SKM-1 (cell line): ENCODE results near the gene FADS6.

Experiments used
- DNase-seq: peaks from one replicate; lab custom pipeline; 2025; ENCODE audit not compliant: unreplicated experiment; lab: John Stamatoyannopoulos, UW

FADS6 gene

DNA sequence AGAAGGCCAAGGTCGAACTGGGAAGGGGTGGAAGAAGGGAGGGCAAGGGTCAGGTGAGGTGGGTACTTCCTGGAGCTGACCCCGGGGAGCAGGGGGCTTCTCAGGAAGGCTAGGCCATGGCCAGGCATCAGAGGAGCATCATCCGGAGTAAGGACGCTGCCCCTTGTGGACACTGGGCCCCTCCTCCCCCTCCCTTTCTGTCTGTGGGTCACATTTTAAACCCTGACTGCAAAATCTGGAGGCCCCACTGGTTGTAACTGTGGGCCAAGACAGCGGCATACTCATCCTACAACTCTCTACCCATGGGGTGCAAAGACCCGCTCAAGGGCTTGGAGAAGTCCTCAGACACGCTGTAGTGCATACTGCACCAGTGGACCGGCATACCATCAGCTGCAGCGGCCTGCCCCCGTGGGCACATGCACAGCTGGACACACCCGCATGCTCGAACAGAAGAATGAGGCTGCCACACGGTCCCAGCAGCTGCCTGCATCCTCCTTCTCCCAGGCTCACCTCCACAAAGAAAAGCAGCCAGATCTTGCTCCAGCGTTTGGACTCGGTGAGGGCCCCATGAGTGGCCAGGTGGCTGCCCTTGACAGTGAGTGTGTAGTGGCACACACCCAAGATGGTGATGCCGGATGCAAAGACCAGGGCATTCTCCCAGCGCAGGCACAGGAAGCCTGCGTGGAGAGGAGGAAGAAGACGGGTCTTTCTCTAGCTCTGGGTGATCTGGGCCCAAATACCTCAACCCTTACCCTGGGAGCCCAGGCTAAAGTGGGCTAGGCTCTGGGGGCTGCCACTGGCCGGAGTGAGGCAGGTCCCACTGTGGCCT is 1.2 kb downstream of the FADS6 start:
- no peak for DNase-seq

DNA sequence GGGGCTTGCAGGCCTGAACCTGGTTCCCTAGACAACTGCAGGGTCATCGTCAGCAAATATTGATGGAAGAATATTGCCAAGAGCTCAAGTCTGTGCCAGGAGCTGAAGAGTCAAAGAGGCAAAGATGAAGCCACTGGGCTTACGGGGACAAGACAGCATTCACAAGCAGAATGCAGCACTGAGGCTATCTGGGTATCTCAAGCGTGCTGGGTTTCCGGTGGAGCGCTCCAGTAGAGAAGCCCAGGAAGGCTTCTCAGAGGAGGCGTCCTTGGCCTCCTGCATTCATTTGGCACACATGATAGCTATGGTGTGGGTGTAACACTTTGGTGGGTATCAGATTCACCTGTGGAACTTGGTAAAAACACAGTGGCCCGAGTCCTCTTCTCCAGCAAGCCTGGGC is 2.9 kb downstream of the FADS6 start:
- DNase-seq, result no peak

DNA sequence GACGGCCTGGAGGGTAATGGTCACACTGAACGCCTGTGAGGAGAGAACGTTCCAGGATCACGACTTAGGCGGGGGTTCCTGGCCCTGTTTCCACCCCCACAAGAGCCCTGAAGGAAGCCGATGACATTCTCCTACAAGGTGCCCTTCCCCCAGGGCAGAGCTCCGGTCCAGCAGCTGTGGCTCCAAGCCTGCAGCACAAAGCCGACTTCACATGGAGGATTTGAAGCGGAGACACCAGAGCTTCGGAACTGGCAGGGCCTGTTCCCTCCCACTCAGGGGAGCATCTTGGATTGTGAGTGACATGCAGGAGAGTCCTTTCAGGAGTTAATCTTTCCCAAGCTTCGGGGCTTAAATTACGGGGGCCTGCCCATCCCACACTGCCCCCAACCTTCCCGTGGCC is 5.0 kb downstream of the FADS6 start:
- DNase-seq, result no peak

DNA sequence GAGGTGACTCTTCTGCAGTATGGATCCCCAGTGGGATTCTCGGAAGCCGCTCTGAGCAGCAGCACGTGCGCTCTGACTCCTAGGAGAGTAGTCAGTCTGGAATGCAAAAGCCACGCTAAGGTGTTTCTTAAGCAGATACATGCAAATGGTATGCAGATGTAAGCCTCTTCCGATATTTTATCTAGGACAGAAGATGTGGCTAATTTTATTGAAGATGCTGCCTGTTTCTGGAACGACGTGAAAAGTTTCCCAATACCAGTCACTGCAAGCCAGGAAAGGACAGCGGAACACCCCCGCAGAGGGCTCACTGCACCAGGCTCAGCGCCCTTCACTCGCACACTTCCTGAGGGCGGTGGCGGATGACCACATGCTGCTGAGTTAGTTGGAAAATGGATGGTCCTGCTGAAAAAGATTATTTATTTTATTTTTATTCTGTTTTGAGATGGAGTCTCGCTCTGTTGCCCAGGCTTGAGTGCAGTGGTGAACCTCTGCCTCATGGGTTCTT is 10.1 kb downstream of the FADS6 start:
- no peak for DNase-seq

DNA sequence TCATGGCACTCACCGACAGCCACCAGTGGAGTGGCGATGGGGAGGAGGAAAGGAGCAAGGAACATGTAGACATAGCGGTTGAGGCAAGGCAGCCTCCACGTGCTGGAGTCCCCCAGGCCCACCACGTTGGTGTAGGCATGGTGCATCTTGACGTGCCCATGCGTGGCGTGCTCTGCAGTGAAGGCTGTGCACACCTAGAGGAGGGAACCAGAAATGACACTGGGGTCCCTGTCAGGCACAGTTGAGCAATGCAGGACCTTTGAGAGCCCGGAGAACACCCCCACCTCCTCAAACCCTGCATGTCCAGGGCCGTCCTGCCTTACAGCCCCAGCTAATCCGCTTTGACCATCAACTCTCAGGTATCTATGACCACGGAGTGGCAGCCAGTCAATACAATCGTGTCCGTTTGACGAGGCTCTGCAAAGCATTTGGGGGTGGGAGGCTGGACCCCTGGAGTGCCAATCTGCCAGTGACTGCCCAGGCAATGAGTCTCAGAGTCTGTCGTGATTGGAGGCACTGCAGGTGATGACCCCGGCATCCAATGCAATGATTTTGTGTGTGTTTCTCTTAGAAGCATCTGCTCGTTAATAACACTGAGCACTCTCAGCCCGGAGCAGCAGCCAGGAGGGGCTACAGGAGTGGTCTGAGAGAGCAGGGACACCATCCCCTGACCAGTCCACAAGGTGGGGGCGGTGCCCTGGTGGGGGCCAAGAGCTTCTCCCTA is 10.8 kb downstream of the FADS6 start:
- no peak for DNase-seq

DNA sequence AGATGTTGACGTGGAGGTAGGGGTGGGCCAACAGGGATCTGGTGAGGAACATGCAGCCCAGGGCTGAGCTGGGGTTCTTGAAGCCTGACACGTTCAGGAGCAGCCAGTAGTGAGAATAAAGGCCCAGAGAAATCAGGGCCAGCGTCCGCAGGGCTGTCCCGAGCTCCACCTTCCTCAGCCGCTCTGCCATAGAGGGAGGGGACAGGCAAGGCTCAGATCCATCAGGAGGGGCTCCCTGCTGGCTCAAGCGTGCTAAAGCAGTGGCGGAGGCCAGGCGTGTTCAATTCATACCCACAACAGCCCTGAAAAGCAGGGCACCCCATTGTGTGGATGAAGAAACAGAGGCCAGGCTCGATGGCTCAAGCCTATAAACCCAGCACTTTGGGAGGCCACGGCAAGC is 12.4 kb downstream of the FADS6 start:
- DNase-seq, result no peak

DNA sequence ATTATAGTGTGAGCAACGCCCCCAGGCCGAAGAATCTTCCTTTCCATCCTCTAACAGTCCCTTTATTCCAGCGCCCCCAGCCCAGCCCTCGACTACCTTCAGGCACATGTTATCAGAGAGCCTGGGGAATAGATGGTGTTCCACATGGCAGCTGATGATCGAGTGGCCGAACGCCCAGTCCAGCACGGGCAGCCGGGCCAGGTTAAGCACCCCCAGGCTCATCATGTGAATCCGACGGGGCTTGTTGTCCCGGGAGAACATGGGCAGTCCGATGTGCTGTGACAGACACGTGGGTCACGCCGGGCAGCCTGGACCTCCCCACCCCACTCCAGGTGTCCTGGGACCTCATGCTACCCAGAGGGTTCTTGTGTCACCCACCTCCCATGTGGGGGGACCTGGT is 14.1 kb downstream of the FADS6 start:
- no peak for DNase-seq

DNA sequence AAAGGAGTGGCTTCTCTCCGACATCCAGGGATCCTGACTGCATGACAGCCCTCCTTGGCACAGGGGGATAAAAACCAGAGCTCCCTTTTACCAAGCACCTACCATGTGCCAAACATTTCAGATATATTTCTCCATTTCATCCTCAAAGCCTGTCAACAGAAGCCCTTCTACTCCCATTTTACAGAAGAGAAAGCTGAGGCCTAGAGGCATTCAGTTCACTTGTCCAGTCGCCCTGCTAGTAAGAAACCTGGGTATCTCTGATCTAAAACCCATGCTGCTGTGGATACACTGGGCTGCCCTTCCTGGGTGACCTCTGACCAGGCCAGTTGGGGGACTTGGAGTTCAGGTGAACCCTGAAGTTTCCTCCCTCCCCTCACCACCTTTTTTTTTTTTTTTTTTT is 14.8 kb downstream of the FADS6 start:
- no peak for DNase-seq

DNA sequence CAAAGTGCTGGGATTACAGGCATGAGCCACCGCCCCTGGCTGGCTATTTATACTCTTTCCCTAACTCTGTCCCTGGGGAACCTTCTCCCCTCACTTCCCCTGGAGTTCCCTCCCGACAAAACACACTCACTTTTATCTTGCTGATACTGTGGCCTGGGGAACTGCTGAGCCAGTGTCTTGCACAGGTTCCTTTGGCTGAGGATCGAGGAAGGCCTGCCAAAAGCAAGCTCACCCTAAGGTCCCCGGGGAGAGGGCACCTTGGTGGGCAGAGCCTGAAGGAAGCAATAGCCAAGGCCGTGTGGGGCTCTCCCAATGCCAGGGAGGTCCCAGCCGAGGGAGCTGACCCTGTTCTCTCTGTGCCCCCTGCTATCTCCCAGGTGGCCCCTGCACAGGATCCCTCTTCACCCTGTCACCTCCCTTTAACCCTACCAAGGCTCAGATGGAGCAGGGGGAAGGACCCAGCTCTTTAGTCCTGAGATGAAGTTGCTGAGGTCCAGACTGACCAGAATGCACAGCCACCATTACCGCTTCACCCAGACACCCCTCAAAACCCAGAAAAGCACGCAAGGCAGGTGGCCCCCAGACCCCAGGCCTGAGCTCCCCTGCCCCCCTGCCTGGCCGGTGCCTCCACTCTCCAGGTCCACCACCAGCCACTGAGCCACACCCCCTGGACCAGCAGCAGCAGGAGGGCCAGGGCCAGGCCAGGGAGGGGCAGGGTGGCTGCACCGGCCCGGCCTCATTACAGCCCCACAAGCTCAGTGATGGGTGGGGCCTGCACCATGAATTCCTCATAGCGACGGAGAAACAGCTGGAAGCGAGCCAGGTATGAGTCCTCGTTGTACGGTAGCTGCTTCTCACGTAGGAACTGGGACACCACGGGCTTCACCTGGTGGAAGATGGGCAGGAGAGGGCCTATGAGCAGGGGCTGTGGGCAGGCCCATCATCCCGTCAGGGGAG is 15.6 kb downstream of the FADS6 start:
- no peak for DNase-seq

DNA sequence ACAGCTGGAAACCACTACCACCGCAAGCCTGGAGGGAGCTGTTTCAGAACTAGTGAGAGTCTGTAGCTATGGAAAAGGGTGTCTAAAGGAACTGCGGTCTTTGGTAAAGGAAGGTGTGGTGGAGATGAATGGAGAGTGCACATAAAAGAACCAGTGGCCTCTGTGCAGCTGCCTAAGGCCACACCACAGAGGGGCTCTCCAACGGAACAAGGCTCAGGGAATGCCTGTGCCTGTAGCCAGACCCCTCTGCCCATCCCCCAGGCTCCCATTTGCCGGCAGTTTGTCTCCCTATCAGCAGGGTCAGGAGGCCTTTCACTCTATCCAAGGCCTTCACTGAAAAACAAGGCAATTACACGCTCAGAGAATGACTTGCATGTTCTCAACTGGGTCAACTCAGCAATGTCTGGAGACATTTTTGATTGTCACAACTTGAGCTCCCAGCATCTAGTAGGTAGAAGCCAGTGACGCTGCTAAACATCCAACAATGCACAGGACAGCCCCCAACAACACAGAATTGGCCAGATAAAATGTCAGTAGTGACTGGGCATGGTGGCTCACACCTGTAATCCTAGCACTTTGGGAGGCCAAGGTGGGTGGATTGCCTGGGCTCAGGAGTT is 17.3 kb downstream of the FADS6 start:
- no peak for DNase-seq

DNA sequence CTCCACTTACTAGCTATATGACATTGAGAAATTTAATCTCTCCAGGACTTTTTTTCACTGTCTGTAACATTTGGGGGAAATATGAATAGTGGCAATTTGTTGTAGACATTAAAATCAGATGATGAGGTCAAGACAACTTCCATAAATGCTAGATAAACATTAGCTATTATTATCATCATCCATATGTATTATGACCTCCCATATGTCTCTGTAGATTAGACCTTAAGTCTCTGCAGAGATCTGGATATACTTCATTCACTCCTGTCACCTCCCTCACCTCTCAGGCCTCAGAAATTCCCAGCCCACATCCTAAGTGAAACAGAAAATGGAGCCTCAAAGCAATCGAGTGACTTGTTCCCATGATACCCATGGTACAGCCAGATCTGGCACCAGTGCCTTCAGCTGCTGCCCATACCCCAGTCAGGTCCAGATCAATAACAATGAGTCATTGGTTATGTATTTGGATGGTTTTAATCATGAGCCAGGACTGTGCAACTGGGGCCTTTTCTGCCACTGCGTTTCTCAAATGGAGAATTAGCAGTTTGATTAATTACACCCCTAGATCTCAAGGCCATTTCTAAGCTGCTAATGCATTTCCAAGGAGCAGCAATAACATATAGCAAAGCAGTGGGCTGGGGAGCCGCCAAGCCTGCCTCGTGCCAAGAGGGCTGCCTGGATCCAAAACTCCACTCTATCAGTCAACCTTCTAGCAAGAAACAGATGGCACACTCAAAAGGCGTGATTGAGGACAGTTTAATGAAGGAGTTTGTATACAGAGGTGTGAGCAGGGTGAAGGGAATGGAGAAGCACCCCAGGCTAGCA is 18.1 kb downstream of the FADS6 start:
- no peak for DNase-seq

DNA sequence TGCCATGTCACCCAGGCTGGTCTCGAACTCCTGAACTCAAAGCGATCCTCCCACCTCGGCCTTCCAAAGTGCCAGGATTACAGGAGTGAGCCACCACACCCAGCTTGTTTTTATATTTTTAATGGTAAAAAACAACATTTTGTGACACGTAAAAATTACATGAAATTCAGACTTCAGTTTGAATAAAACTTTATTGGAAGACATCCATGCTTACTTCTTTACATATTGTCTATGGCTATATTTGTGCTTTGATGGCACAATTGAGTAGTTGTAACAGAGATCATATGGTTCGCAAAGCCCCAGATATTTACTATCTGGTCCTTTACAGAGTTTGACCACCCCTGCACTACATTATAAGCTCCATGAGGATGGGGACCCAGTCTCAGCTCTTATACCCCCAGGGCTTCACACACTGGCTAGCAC is 18.8 kb downstream of the FADS6 start:
- no peak for DNase-seq

DNA sequence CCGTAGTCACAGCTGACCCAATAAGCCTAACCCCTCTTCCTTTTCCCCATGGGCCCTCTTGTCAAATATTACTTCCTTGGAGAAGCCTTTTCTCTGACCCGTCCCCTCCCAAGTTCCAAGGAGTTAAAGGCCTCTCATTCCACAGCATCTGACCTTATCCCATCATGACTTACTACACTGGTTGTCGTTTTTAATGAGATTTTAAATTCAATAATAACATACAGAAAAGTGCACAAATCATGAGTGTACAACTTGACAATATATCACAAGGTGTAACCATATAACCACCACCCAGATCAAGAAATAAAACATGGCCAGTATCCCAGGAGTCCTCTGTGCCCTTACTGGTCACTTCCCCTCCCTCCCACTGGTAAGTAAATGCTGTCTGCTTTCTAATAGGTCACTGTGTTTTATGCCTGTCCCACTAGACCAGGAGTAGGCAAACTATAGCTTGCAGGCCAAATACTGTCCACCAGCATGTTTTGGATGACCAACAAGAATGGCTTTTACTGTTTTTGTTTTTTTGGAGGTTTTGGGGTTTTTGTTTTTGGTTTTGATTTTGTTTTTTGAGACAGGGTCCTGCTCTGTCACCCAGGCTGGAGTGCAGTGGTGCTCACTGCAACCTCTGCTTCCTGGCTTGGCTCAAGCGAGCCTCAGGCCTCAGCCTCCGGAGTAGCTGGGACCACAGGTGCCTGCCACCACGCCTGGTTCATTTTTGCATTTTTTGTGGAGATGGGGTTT is 19.4 kb downstream of the FADS6 start:
- no peak for DNase-seq

DNA sequence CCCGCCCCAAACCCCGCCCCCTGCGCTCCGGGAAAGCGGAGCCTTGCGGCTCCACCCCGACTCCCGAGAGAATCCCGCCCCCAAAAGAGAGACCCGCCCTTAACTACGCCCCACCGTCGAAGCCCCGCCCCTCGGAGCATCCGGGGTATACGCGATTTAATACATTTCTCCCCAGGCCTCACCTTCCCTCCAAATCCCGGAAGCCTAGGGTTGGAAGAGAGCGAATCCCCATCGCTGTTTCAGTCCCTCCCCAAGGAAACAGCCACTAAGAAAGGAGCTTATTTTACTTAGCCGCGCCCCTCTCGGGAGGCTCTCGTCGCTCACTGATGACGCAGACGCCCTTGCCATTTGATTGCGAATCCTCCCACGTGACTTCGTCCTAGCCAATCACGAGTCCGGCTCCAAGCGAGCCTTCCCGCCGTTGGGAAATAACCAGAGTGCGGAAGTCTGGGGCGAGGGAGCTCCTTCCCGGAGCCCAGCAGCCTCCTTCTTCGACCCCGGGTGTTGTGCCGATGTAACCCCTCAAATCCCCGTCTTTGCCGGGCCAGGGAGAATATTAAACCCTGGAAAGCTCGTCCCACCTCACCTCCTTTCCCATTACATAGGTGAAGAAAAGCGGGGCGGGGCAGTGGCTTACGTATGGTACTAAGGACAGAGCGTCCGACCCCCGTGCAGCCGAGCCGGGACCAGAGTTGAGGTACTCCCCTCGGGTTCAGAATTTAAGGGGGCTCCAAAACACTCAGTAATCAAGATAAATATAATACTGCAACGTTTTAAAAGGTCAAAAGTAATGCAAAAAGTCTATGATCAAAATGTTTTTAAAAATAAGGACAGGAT is 20.2 kb downstream of the FADS6 start:
- peak; percentile 98 for DNase-seq

DNA sequence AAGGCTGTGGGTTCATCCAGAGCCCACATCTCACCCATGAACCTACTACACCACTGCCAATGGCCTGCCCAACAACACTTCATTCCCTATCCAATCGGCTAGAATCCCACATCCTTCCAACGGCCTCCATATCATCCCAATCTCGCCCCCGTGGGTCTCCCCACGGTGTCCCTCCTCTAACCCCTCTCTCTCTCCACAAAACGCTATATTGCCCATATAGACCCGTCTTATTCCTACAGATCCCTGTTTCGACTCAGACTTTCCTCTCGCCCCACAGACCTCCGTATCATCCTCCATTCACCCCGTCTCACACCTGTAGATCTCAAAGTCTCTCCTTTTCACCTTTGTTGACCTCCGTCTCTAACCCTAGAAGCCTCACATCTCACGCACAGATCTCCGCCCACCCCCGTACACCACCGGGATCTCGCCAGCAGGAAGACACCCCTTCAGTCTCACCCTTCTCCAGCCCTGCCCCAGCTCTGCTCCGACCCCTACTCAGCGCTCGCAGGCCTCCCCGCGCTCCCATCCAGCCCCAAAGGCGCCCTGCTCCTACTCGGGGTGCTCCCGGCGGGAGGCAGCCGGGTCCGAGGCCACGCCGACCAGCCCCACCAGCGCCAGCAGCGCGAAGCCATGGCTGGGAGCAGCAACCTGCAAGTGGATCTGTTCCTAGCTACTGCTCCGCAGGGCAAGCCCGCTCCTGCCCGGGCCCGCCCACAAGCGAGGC is 21.0 kb downstream of the FADS6 start, which contains the start of gene FDXR:
Gene FDXR, minus strand, starts transcription at position 682 of the 724 bp plus-strand sequence. Its CDS starts 50 bp downstream, at position 632.
- no peak for DNase-seq

DNA sequence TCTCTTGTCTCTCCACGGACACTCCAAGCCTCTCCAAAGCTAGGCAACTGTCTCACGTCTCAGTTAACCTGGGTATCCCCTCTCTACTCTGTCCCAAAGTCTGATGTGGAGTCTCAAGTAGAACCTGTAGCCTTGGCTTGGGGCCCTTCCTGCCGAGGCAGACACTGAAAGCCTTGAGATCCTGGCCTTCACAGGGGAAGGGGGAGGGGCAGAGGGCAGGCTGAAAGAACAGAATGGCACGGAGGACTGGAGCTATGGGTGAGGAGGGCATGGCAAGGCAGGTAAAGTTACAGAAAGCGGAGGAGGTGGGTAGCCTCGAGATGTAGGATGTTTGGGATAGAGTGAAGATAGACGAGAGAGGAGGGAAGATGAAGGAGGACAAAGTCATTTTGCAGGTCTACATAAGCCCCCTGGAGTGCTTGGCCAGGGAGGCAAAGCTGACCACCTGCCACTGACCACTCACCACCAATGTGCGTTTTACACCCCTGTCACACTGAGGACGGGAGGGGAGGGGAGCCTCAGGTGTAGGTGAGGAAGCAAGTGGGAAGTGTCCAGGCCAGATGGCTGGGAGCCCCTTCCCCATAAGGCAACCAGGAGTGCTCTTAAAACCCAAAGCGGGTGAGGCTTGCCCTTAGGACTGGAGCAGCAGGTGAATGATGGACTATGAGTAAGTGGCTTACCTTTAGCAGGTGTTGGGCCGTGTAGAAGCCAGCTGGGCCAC is 21.9 kb downstream of the FADS6 start:
- DNase-seq, result no peak

DNA sequence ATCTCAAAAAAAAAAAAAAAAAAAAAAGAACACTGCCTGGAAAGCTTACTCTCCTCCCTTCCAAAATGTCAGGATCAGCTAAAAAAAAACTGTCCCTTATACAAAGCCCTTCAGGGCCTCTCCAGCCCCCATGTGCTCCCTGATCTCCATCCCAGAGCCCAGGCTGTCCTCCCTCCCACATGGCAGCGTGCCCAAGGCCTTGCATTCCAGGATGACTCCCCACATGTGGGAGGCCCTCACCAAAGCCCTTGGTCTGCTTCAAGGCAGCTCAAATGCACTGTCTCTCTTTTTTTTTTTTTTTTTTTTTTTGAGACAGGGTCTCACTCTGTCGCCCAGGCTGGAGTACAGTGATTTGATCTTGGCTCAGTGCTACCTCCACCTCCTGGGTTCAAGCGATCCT is 22.9 kb downstream of the FADS6 start:
- no peak for DNase-seq
